Endodermal cell (in vitro differentiated cells): Measurements from ENCODE around the gene LRMDA. TPM values are rescaled to one million over a fixed set of nuclear protein-coding genes. Genes with fewer than 3 reads are reported as not detected.
A peak's percentile ranks its signal among the peaks of the same experiment; 100 is the strongest.

Experiments
- DNase-seq: peaks from one replicate; pipeline ENCODE4 v3.0.0-alpha.2; 2017
- H3K27ac ChIP-seq: 2 replicates; pipeline ENCODE4 v1.5.1; 2013; ENCODE audit warnings: mild to moderate bottlenecking, low read depth, low read length, moderate library complexity
- H3K27me3 ChIP-seq: 2 replicates; pipeline ENCODE4 v1.6.1; 2013; ENCODE audit warnings: mild to moderate bottlenecking, low read length, moderate library complexity; ENCODE audit not compliant: insufficient read depth, control insufficient read depth, poor library complexity, severe bottlenecking
- H3K36me3 ChIP-seq: 2 replicates; pipeline ENCODE4 v1.7.0; 2013; ENCODE audit warnings: mild to moderate bottlenecking, low read length, moderate library complexity; ENCODE audit not compliant: control insufficient read depth, insufficient read depth
- H3K4me1 ChIP-seq: one replicate; pipeline ENCODE4 v1.7.0; 2013; ENCODE audit warnings: low read length; ENCODE audit not compliant: control insufficient read depth, insufficient read depth
- H3K4me3 ChIP-seq: 2 replicates; pipeline ENCODE4 v1.5.1; 2013; ENCODE audit warnings: mild to moderate bottlenecking, low read length, moderate library complexity
- H3K9ac ChIP-seq: 2 replicates; pipeline ENCODE4 v1.6.1; 2013; ENCODE audit warnings: mild to moderate bottlenecking, low read length, moderate library complexity; ENCODE audit not compliant: poor library complexity, severe bottlenecking; ENCODE audit errors: extremely low read depth
- H3K9me3 ChIP-seq: 2 replicates; pipeline ENCODE4 v1.6.1; 2013; ENCODE audit warnings: mild to moderate bottlenecking, low read length, moderate library complexity; ENCODE audit not compliant: control insufficient read depth
- H3K27ac Mint-ChIP-seq: 2 replicates; pipeline ENCODE4 v1.8.0; 2020; ENCODE audit warnings: mixed read lengths
- H3K27me3 Mint-ChIP-seq: 2 replicates; pipeline ENCODE4 v1.8.0; 2021; ENCODE audit warnings: mild to moderate bottlenecking, mixed read lengths; ENCODE audit not compliant: insufficient read depth
- H3K36me3 Mint-ChIP-seq: 2 replicates; pipeline ENCODE4 v1.8.0; 2020; ENCODE audit warnings: low read depth, mixed read lengths
- H3K4me1 Mint-ChIP-seq: 2 replicates; pipeline ENCODE4 v1.8.0; 2020; ENCODE audit warnings: mixed read lengths
- H3K4me3 Mint-ChIP-seq: 2 replicates; pipeline ENCODE4 v1.8.0; 2020; ENCODE audit warnings: mild to moderate bottlenecking, moderate library complexity, mixed read lengths
- H3K9me3 Mint-ChIP-seq: 2 replicates; pipeline ENCODE4 v1.8.0; 2020; ENCODE audit warnings: mild to moderate bottlenecking, mixed read lengths
- WGBS, 2 experiments: methylation state at CpG; one replicate each; pipeline versions ENCODE4 v1.1.5 to v1.1.7; 2013; ENCODE audit warnings: missing lambda C conversion rate in 2 of 2, mixed read lengths in 1 of 2; ENCODE audit not compliant: insufficient coverage in 1 of 2, insufficient read length in 1 of 2; 5-methylcytosine and 5-hydroxymethylcytosine counted together
- total RNA-seq, 2 donors: library from RNA; stranded (reverse); fragmentation: NEBNext Ultra II Directional in 1 of 2; extraction: Animal tissue kit (Norgen Biotek cat#: 25700) in 1 of 2; gene quantifications; 2 replicates in 1 of 2; 3 replicates in 1 of 2; pipeline ENCODE4 v1.2.1, GENCODE V29; 2021
- TF ChIP-seq, protein P1 (sequence below): fragments of 200-600 bp; sonication (generic); conservative IDR thresholded peaks from 2 replicates; pipeline ENCODE4 v1.5.0; 2021; ENCODE audit warnings: antibody characterized with exemption, mild to moderate bottlenecking

Gene LRMDA
- total RNA-seq, 2 donors from 2014 or later: 1.7 to 5.1 TPM

DNA sequence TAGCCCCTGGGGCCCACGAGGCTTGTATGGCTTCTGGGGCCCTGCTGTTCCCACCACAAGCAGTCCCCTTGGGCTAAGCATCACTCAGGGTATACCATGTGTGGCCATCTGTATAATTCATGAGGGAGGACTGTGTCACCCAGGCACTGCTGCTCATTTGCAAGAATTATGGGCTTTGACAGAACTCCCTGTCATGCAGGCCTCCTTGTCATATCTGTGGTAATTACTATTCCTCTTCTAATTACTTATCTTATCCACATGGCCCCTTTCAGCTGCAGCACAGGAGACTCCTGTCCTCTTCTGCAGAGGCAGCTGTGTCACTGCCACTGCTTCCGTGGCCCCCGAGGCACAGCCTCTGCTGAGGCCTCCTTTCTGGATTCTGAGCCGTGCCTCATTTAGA, 46.3 kb downstream of the LRMDA start:
- no peaks in the 10 kb centered on the region for H3K36me3 Mint-ChIP-seq
- DNase-seq: no peak
- H3K4me1 ChIP-seq: no peaks in the 10 kb centered on the region
- no peaks in the 10 kb centered on the region for H3K9me3 ChIP-seq
- 78 to 86% methylated on average over 3 to 4 of the region's 4 CpGs for WGBS, 2 experiments
- peaks cover 4% of the 10 kb centered on the region for H3K9me3 Mint-ChIP-seq
- H3K27ac ChIP-seq: peak overlapping the region; percentile 40
- no peak overlapping the region for H3K27ac Mint-ChIP-seq
- no peaks in the 10 kb centered on the region for H3K27me3 ChIP-seq
- no peak overlapping the region for H3K4me3 Mint-ChIP-seq
- peaks cover 12% of the 10 kb centered on the region for H3K27me3 Mint-ChIP-seq
- no peak overlapping the region for H3K9ac ChIP-seq
- TF ChIP-seq, protein P1, sequence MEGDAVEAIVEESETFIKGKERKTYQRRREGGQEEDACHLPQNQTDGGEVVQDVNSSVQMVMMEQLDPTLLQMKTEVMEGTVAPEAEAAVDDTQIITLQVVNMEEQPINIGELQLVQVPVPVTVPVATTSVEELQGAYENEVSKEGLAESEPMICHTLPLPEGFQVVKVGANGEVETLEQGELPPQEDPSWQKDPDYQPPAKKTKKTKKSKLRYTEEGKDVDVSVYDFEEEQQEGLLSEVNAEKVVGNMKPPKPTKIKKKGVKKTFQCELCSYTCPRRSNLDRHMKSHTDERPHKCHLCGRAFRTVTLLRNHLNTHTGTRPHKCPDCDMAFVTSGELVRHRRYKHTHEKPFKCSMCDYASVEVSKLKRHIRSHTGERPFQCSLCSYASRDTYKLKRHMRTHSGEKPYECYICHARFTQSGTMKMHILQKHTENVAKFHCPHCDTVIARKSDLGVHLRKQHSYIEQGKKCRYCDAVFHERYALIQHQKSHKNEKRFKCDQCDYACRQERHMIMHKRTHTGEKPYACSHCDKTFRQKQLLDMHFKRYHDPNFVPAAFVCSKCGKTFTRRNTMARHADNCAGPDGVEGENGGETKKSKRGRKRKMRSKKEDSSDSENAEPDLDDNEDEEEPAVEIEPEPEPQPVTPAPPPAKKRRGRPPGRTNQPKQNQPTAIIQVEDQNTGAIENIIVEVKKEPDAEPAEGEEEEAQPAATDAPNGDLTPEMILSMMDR: no peak
- H3K4me1 Mint-ChIP-seq: peaks cover 7% of the 10 kb centered on the region
- H3K4me3 ChIP-seq: no peak overlapping the region
- no peaks in the 10 kb centered on the region for H3K36me3 ChIP-seq

DNA sequence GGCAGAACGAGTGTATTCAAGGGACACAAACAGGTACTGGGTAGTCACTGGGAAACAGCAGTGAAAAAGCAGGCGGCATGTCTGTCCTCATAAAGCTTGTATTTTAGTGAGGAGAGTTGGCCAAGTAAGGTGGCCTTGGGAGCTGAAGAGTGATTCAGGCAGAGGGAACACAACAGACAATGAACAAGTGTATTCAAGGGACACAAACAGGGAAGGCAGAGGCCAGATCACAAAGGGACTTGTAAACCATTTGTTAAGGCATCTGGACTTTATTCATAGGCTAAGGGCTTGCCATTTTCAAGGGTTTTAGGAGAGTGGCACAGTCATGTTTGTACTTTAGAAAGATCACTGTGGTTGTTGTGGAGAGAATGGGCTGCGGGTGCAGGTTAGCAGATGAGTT, 49.0 kb downstream of the LRMDA start:
- H3K4me1 ChIP-seq: no peaks in the 10 kb centered on the region
- no peak overlapping the region for H3K4me3 ChIP-seq
- no peaks in the 10 kb centered on the region for H3K9me3 Mint-ChIP-seq
- peaks cover 5% of the 10 kb centered on the region for H3K27me3 Mint-ChIP-seq
- no peaks in the 10 kb centered on the region for H3K27me3 ChIP-seq
- peaks cover 6% of the 10 kb centered on the region for H3K4me1 Mint-ChIP-seq
- DNase-seq: no peak
- H3K9ac ChIP-seq: no peak overlapping the region
- H3K9me3 ChIP-seq: no peaks in the 10 kb centered on the region
- H3K4me3 Mint-ChIP-seq: no peak overlapping the region
- H3K27ac Mint-ChIP-seq: no peak overlapping the region
- H3K36me3 Mint-ChIP-seq: no peaks in the 10 kb centered on the region
- TF ChIP-seq, protein P1: no peak
- H3K36me3 ChIP-seq: no peaks in the 10 kb centered on the region
- H3K27ac ChIP-seq: no peak overlapping the region
- WGBS, 2 experiments: 90 to 100% methylated on average over 3 of the region's 3 CpGs

DNA sequence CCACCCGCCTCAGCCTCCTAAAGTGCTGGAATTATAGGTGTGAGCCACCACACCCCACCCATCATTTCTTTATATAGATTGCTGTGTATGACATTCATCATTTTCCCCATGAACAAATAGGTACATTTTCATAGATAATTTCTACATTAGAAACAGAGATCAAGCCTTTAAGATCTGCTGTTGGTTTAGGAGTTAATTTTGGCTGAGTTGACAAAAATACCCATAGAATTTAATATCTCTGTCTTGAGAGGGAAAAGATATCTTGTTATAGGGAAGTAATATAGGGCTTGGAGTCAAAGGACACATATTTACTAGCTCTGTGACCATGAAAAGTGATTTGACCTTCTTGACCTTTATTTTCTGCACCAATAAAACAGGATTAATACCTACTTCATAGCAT, 51.8 kb downstream of the LRMDA start:
- Mint-ChIP-seq H3K4me1 (no peaks in the 10 kb centered on the region), H3K36me3 (no peaks in the 10 kb centered on the region), H3K27ac (no peak overlapping the region), H3K27me3 (peaks cover 8% of the 10 kb centered on the region), H3K4me3 (no peak overlapping the region), H3K9me3 (no peaks in the 10 kb centered on the region)
- no peaks in the 10 kb centered on the region for H3K27me3 ChIP-seq
- 100% methylated on average over 1 of the region's 1 CpG; no CpG with 5 or more reads in 1 of the 2 experiments for WGBS, 2 experiments
- no peak overlapping the region for H3K9ac ChIP-seq
- no peaks in the 10 kb centered on the region for H3K4me1 ChIP-seq
- H3K36me3 ChIP-seq: no peaks in the 10 kb centered on the region
- H3K9me3 ChIP-seq: no peaks in the 10 kb centered on the region
- no peak overlapping the region for H3K4me3 ChIP-seq
- H3K27ac ChIP-seq: no peak overlapping the region
- no peak for DNase-seq
- TF ChIP-seq, protein P1: no peak
